Osteoblast (primary cell): ENCODE data around the gene BLOC1S3. TPM values are rescaled to one million over a fixed set of nuclear protein-coding genes. Genes with fewer than 3 reads are reported as not detected.

Source experiments
- DNase-seq: peaks from one replicate; pipeline ENCODE4 v3.0.0; 2011; ENCODE audit warnings: low spot score, mixed read lengths; ENCODE audit not compliant: insufficient read length; ENCODE audit errors: missing footprints
- H2AFZ ChIP-seq: 2 replicates; pipeline ENCODE4 v1.6.0; 2011; ENCODE audit warnings: mild to moderate bottlenecking, low read length
- H3K27ac ChIP-seq: 2 replicates; pipeline ENCODE4 v1.5.1; 2011; ENCODE audit warnings: mild to moderate bottlenecking, low read depth, low read length, moderate library complexity
- H3K27me3 ChIP-seq: 2 replicates; pipeline ENCODE4 v1.6.0; 2012; ENCODE audit warnings: mild to moderate bottlenecking, control low read depth, inconsistent platforms, low read length, moderate library complexity; ENCODE audit not compliant: insufficient read depth
- H3K36me3 ChIP-seq: 2 replicates; pipeline ENCODE4 v1.5.1; 2011; ENCODE audit warnings: mild to moderate bottlenecking, low read length, control low read depth, moderate library complexity; ENCODE audit not compliant: insufficient read depth
- H3K4me1 ChIP-seq: 2 replicates; pipeline ENCODE4 v1.5.1; 2011; ENCODE audit warnings: mild to moderate bottlenecking, low read length, control low read depth, moderate library complexity; ENCODE audit not compliant: insufficient read depth
- H3K4me2 ChIP-seq: 2 replicates; pipeline ENCODE4 v1.6.0; 2011; ENCODE audit warnings: mild to moderate bottlenecking, low read length; ENCODE audit not compliant: insufficient read depth
- H3K4me3 ChIP-seq: fragments of 200-600 bp; sonication (generic); 3 replicates; pipeline ENCODE4 v1.5.1; 2012; ENCODE audit warnings: mild to moderate bottlenecking, low read length, inconsistent platforms; ENCODE audit not compliant: insufficient read depth
- H3K79me2 ChIP-seq: 2 replicates; pipeline ENCODE4 v1.6.0; 2012; ENCODE audit warnings: mild to moderate bottlenecking, low read length, control low read depth, inconsistent platforms; ENCODE audit not compliant: insufficient read depth
- H3K9me3 ChIP-seq: 2 replicates; pipeline ENCODE4 v1.5.1; 2011; ENCODE audit warnings: low read depth, low read length, control low read depth
- H4K20me1 ChIP-seq: 2 replicates; pipeline ENCODE4 v1.6.0; 2012; ENCODE audit warnings: mild to moderate bottlenecking, low read length, control low read depth; ENCODE audit not compliant: insufficient read depth
- total RNA-seq: library from RNA; depleted of rRNA; stranded (reverse); fragments of >200 nt; gene quantifications from 2 replicates; pipeline ENCODE4 v1.2.3, GENCODE V29; 2012
- TF ChIP-seq, protein P1 (sequence below): IDR thresholded peaks from 2 replicates; pipeline ENCODE4 v1.5.1; 2011; ENCODE audit warnings: mild to moderate bottlenecking, low read depth, low read length, moderate library complexity; ENCODE audit errors: extremely low read depth

BLOC1S3 gene
- total RNA-seq, 1 donor = 7.2 TPM

DNA sequence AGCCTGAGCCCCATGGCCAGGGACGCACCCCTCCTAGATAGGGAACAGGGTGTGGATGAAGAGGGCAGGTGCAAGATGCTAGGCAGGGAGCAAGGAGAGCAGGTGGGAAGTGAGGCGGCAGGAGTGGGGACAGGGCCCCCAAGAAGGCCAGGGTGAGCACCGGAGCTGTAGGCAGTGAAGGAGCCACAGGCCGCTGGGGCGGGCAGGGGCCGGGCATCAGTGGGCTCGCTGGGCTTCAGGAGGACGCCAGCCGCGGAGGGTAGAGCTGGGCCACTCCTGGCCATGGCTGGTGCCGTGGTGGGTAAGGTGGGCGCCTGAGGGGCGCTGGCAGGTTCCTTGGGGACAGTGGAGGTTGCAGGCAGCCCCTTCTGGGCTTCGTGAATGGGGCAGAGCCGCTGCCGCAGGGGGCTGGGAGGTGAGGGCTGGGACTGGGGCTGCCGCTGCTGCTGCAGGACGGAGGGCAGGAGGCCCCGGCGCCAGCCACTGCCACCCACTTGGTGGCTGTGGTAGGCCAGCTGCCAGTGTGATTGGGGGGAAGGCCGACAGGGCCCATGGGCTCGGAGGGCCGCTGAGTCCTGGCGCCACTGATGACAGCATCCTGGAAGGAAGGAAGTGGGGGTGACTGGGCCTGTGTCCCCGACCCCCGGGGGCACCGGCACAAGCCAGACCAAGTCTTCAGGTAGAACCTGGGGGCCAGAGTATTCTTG lies 19.9 kb upstream of the BLOC1S3 start:
- H4K20me1 ChIP-seq = no peaks in the 10 kb centered on the region

DNA sequence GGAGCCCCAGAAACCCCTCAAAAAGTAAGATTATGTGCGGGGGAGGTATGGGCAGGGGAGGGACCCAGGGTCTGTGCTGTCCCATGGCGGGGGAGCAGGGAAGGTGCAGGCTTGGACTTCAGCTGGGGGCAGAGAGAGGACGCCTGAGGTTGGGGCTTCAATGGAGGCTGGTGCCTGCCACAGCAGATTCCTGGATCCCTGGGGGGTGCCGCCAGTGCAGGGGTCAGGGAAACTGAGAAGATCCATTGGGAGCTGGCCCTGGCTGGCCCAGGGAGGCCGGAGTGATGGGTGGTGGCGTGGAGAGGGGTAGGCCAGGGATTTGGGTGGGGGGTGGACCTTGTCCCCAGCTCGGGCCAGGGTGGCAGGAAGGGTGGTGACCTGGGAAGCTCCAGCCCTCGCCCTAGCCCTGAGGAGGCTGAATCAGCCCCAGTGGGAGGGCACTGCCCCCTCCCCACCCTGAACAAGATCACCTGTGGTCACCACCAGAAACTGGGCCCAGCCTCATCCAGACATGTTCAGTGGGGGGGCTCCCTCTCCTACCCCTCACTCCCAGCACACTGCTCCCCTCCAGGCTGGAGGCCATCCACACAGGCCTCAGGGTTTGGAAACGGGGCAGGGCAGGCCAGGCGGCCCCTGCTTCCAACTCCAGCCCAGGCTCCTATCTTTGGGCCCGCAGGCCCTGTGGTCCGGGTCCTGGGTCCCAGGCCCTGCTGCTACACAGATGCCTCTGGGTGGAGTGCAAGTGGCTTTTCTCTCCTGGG lies 19.2 kb upstream of the BLOC1S3 start:
- Histone ChIP-seq H2AFZ (no peak overlapping the region), H3K9me3 (no peaks in the 10 kb centered on the region), H3K4me3 (no peak overlapping the region), H3K36me3 (no peaks in the 10 kb centered on the region), H3K4me2 (no peak overlapping the region), H4K20me1 (no peaks in the 10 kb centered on the region), H3K27ac (no peak overlapping the region), H3K4me1 (peaks cover 4% of the 10 kb centered on the region), H3K27me3 (peaks cover 17% of the 10 kb centered on the region), H3K79me2 (no peaks in the 10 kb centered on the region)
- TF ChIP-seq, protein P1, sequence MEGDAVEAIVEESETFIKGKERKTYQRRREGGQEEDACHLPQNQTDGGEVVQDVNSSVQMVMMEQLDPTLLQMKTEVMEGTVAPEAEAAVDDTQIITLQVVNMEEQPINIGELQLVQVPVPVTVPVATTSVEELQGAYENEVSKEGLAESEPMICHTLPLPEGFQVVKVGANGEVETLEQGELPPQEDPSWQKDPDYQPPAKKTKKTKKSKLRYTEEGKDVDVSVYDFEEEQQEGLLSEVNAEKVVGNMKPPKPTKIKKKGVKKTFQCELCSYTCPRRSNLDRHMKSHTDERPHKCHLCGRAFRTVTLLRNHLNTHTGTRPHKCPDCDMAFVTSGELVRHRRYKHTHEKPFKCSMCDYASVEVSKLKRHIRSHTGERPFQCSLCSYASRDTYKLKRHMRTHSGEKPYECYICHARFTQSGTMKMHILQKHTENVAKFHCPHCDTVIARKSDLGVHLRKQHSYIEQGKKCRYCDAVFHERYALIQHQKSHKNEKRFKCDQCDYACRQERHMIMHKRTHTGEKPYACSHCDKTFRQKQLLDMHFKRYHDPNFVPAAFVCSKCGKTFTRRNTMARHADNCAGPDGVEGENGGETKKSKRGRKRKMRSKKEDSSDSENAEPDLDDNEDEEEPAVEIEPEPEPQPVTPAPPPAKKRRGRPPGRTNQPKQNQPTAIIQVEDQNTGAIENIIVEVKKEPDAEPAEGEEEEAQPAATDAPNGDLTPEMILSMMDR = no peak
- peak; percentile 84 for DNase-seq

More for the DNA sequence above, 19.9 kb upstream of the BLOC1S3 start:
- Histone ChIP-seq H3K4me1 (peaks cover 8% of the 10 kb centered on the region), H3K27ac (no peak overlapping the region), H3K79me2 (no peaks in the 10 kb centered on the region), H3K36me3 (no peaks in the 10 kb centered on the region), H2AFZ (no peak overlapping the region), H3K9me3 (no peaks in the 10 kb centered on the region), H3K27me3 (peaks cover 17% of the 10 kb centered on the region), H3K4me2 (no peak overlapping the region), H3K4me3 (no peak overlapping the region)
- TF ChIP-seq, protein P1 = no peak
- peak; percentile 66 for DNase-seq

DNA sequence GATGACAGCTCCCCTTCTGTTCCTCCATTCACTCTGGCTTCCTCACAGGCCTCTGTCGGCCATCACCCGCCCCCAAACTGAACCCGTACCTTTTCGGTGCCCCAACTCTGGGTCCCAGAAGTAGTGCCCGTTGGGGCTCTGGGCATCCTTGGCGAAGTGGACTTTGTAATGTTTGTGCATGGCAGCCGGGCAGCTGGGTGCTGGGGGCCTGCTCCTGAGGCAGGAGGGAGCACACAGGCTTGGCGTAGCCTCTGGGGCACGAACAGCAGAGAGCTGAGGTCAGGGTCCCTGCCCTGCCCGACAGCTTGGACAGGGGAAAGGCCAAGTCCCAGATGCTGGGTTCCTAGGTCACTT lies 18.6 kb upstream of the BLOC1S3 start:
- Histone ChIP-seq H3K36me3 (no peaks in the 10 kb centered on the region), H2AFZ (no peak overlapping the region), H3K27ac (no peak overlapping the region), H3K4me1 (peaks cover 8% of the 10 kb centered on the region), H3K4me3 (no peak overlapping the region), H4K20me1 (no peaks in the 10 kb centered on the region), H3K4me2 (no peak overlapping the region), H3K27me3 (peaks cover 17% of the 10 kb centered on the region), H3K79me2 (no peaks in the 10 kb centered on the region), H3K9me3 (no peaks in the 10 kb centered on the region)
- peak; percentile 75 for DNase-seq
- TF ChIP-seq, protein P1 = no peak
